Measurements from ENCODE around the gene SH3PXD2B. TPM values are rescaled to one million over a fixed set of nuclear protein-coding genes. Genes with fewer than 3 reads are reported as not detected.

The SH3PXD2B gene
- total and polyA plus RNA-seq, 11 donors = 1.1 to 22.7 (median 6.9) TPM

GRCh38 chr5:172418862-172419814 lies 35.2 kb downstream of the SH3PXD2B start:
- peaks cover 0 to 67% (median 28%) of the 10 kb centered on the region in 12 donors for H3K4me1 ChIP-seq

GRCh38 chr5:172417983-172418630 lies 36.2 kb downstream of the SH3PXD2B start:
- Histone ChIP-seq H3K9me3 (no peaks in the 10 kb centered on the region), H3K27me3 (no peaks in the 10 kb centered on the region), H3K4me3 (peak overlapping the region in 1 of 12 donors; percentile 11), H3K27ac (peak overlapping the region; percentile 7 to 88 (median 69)), H3K4me1 (peaks cover 0 to 77% (median 32%) of the 10 kb centered on the region in 12 donors), H3K36me3 (peaks cover 0 to 22% (median 0%) of the 10 kb centered on the region in 9 donors)
- peak; percentile 88 to 95 (median 92) for ATAC-seq
- 41 to 49% (median 44%) methylated on average over 8 to 10 of the region's 10 CpGs for WGBS, 4 donors
- DNase-seq = peak; percentile 86 to 95 (median 92)
- TF ChIP-seq POLR2A (IDR thresholded peaks at IDR 0.05) (peak in 1 of 2 donors; percentile 10), CTCF (IDR thresholded peaks at IDR 0.05) (no peak)
- intact Hi-C loops (cut with DNase I) = no loop called here

More at GRCh38 chr5:172418862-172419814, 35.2 kb downstream of the SH3PXD2B start:
- DNase-seq (peak in 3 of 5 donors; percentile 45 to 63 (median 63)), ATAC-seq (peak in 2 of 4 donors; percentile 8 to 17)
- peak overlapping the region in 1 of 12 donors; percentile 11 for H3K4me3 ChIP-seq
- intact Hi-C loops (cut with DNase I) = no loop called here
- peaks cover 0 to 22% (median 0%) of the 10 kb centered on the region in 9 donors for H3K36me3 ChIP-seq
- 65 to 87% (median 76%) methylated on average over 20 of the region's 20 CpGs for WGBS, 4 donors
- H3K27me3 ChIP-seq = no peaks in the 10 kb centered on the region
- H3K9me3 ChIP-seq = no peaks in the 10 kb centered on the region
- H3K27ac ChIP-seq = peak overlapping the region; percentile 19 to 88 (median 69)
- no peak for TF ChIP-seq CTCF (IDR thresholded peaks at IDR 0.05)
- TF ChIP-seq POLR2A (IDR thresholded peaks at IDR 0.05) = no peak

- Histone ChIP-seq H3K27me3 (no peaks in the 10 kb centered on the region), H3K4me3 (no peak overlapping the region), H3K36me3 (peaks cover 0 to 19% (median 0%) of the 10 kb centered on the region in 9 donors), H3K9me3 (no peaks in the 10 kb centered on the region), H3K27ac (peak overlapping the region; percentile 7 to 88 (median 69)), H3K4me1 (peaks cover 0 to 86% (median 37%) of the 10 kb centered on the region in 12 donors)
- ATAC-seq (no peak), DNase-seq (peak in 1 of 5 donors; percentile 15)
- TF ChIP-seq CTCF (IDR thresholded peaks at IDR 0.05) (no peak), POLR2A (IDR thresholded peaks at IDR 0.05) (no peak)
- WGBS, 4 donors = 70 to 84% (median 79%) methylated on average over 4 of the region's 4 CpGs
- intact Hi-C loops (cut with DNase I) = no loop called here
Measured at GRCh38 chr5:172417130-172417841, 37.0 kb downstream of the SH3PXD2B start.
